Neural progenitor cell (in vitro differentiated cells): Measurements from ENCODE around the gene SMIM36.

Source experiments
- CTCF ChIP-seq: fragments of 200-600 bp; sonication (generic); IDR thresholded peaks from 2 replicates; pipeline ENCODE4 v1.5.1; 2017; ENCODE audit warnings: antibody characterized with exemption, mild to moderate bottlenecking
- EZH2 ChIP-seq: fragments of 200-600 bp; sonication (generic); IDR thresholded peaks from 2 replicates; pipeline ENCODE4 v1.6.1; 2017; ENCODE audit warnings: antibody characterized with exemption, mild to moderate bottlenecking, moderate library complexity
- EZH2phosphoT487 ChIP-seq: fragments of 200-600 bp; sonication (generic); IDR thresholded peaks from 2 replicates; pipeline ENCODE4 v1.6.1; 2017; ENCODE audit warnings: antibody characterized with exemption

DNA sequence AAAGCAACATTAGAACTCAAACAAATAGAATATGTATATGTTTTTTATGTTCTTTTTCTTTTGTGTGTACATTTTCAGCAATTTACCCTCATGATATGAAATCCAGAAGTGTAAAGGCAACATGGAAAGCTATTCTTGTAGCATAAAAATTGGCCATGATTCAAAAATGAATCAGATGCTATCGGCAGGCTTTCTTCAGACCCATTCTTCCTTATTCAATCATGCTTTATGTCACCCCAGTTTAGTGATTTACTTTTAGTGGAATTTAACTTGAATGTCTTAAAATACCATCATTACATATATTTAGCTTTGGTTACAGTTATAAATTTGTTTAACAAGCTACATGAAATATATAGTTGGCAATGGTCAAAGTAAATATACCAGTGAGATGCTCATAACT is 21.4 kb upstream of the SMIM36 start:
- TF ChIP-seq CTCF, result no peak
- no peak for TF ChIP-seq EZH2phosphoT487
- no peak for TF ChIP-seq EZH2
